Measurements from ENCODE around the gene MARCO.

GRCh38 chr2:118970396-118971135 lies 28.6 kb downstream of the MARCO start:
- TF ChIP-seq CTCF (conservative IDR thresholded peaks at IDR 0.05; ENCODE audit: low read depth, low read length), result no peak
- no peak for TF ChIP-seq EZH2 (IDR thresholded peaks at IDR 0.05; ENCODE audit: low read length, unreplicated experiment)
- TF ChIP-seq EZH2phosphoT487 (IDR thresholded peaks at IDR 0.05; ENCODE audit: borderline replicate concordance, low read length), result no peak

Measured in PC-3 (cell line).